ENCODE measurements around the gene TMEM253.

TMEM253 gene

GRCh38 chr14:21106176-21106497, 5.3 kb downstream of the TMEM253 start:
- DNase-seq, result no peak

- no peak for DNase-seq
These were observed 5.8 kb downstream of the TMEM253 start for GRCh38 chr14:21106498-21107282.

GRCh38 chr14:21107283-21107800, 6.5 kb downstream of the TMEM253 start:
- no peak for DNase-seq

- no peak for DNase-seq
These were observed 7.9 kb downstream of the TMEM253 start for GRCh38 chr14:21108791-21109190.

GRCh38 chr14:21109377-21110138, 8.7 kb downstream of the TMEM253 start:
- DNase-seq, result no peak

GRCh38 chr14:21112255-21112654, 11.4 kb downstream of the TMEM253 start:
- no peak for DNase-seq

GRCh38 chr14:21113369-21113768, 12.5 kb downstream of the TMEM253 start:
- DNase-seq, result no peak

GRCh38 chr14:21118933-21119332, 18.1 kb downstream of the TMEM253 start:
- DNase-seq, result no peak

GRCh38 chr14:21120686-21121085, 19.8 kb downstream of the TMEM253 start:
- no peak for DNase-seq

GRCh38 chr14:21121122-21121521, 20.3 kb downstream of the TMEM253 start:
- DNase-seq, result no peak

- DNase-seq, result no peak
These were observed 22.6 kb downstream of the TMEM253 start for GRCh38 chr14:21123429-21123828.

- no peak for DNase-seq
These were observed 33.0 kb downstream of the TMEM253 start for GRCh38 chr14:21133901-21134300.

GRCh38 chr14:21136024-21136423, 35.2 kb downstream of the TMEM253 start:
- no peak for DNase-seq

- DNase-seq, result no peak
These were observed 41.5 kb downstream of the TMEM253 start for GRCh38 chr14:21142357-21142756.

GRCh38 chr14:21145437-21145836, 44.6 kb downstream of the TMEM253 start:
- no peak for DNase-seq

GRCh38 chr14:21149641-21150367, 48.9 kb downstream of the TMEM253 start:
- DNase-seq, result no peak

All from NCI-H1417 treated with DMSO at 0.1 percent for 48 hours (cell line).